Measurements from ENCODE around the gene AOPEP.

Gene AOPEP

DNA sequence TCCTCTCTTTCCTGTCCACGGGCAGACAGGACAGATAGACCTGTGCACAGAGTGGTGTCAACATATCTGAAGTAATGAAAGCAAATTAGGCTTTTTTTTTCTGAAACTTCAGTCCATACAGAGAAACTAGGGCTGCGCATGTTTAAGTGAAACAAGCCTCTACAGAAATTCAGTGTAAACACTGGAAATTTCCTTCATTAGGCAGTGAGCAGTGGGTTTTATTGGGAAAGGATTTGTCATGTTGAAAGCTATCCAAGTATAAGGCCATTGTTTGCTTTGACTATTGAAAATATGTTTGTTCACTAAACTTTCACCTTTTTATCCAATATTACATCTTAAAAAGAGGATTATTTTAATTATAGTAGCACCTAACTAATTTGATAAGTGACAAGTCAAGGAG is 161.2 kb downstream of the AOPEP start:
- in situ Hi-C loops (cut with MboI; ENCODE audit: low sequenced_read_pairs): no loop called here

- in situ Hi-C loops (cut with MboI; ENCODE audit: low sequenced_read_pairs): no loop called here
Observed at GRCh38 chr9:94888775-94889174, 162.3 kb downstream of the AOPEP start.

GRCh38 chr9:94889628-94890027 is 163.1 kb downstream of the AOPEP start:
- in situ Hi-C loops (cut with MboI; ENCODE audit: low sequenced_read_pairs): no loop called here

DNA sequence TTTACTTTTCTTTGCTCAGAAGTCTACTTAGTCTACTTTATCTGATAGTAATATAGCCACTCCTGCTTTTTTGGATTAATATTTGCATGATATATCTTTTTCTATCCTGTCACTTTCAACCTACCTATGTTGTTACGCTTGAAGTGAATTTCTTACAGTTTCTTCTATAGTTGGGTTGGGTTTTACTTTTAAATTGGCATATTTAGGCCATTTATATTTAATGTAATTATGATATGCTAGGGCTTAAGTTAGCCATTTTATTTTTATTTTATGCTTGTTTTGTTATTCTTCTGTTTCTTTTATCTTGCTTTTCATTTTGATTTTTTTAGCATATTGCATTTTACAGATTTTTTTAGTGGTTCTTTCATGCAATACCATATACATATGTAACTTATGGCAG is 164.7 kb downstream of the AOPEP start:
- in situ Hi-C loops (cut with MboI; ENCODE audit: low sequenced_read_pairs): no loop called here

DNA sequence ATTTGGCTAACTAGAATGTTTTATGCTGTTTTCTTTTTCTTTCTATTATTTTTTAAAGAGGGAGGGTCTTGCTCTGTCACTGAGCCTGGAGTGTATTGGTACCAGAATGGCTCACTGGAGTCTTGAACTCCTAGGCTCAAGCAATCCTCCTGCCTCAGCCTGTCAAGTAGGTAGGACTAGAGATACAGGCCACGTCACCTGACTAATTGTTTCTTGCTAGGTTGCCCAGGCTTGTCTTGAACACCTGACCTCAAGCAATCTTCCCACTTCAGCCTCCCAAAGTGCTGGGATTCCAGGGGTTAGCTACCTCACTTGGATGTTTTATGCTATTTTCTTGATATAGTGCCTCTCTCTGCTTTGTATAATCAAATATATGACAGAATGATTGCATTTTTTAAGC is 166.2 kb downstream of the AOPEP start:
- in situ Hi-C loops (cut with MboI; ENCODE audit: low sequenced_read_pairs): no loop called here

DNA sequence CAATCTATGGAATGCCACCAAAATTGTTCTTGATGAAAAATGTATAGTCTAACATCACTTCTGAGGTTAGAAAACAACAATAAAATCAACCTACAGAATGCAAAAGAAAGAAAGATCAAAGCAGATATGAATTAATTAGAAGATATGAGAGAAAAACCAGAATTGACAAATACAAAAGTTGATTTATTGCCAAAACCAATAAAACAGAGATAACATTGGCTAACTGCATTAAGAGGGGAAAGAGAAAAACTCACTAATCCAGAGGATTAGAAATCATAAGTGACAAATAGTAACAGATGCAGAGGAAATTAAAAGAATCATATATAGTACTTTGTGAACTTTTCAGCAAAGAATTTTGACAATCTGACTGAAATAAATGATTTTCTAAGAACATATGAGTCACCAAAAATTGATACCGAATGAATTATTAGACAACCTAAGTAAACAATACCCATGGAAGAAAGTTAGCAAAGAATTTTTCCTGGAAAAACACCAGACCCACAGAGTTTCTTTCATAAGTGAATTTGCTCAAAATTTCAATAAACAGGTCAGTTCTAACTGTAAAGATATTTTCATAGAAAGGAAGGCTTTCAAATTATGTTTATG is 167.7 kb downstream of the AOPEP start:
- in situ Hi-C loops (cut with MboI; ENCODE audit: low sequenced_read_pairs): no loop called here

- in situ Hi-C loops (cut with MboI; ENCODE audit: low sequenced_read_pairs): no loop called here
Observed at GRCh38 chr9:94895668-94896067, 169.2 kb downstream of the AOPEP start.

DNA sequence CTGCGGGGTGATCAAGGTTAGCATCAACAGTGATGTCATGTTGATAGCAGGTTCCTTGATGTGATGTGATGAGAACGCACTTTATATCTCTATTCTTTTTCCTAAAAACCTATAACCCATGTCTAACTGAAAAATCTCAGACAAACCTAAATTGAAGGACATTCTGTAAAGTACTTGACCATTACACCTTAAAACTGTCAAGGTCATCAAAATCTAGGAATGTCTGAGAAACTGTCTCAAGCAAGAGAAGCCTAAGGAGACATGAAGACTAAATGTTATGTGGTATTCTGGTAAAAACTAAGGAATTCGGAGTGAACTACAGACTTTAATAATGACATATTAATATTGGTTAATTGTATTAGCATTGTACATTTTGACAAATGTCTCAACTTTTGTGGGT is 170.0 kb downstream of the AOPEP start:
- in situ Hi-C loops (cut with MboI; ENCODE audit: low sequenced_read_pairs): no loop called here

GRCh38 chr9:94899464-94900221 is 173.1 kb downstream of the AOPEP start:
- in situ Hi-C loops (cut with MboI; ENCODE audit: low sequenced_read_pairs): no loop called here

- in situ Hi-C loops (cut with MboI; ENCODE audit: low sequenced_read_pairs): no loop called here
Observed at GRCh38 chr9:94900222-94901018, 173.9 kb downstream of the AOPEP start.

- in situ Hi-C loops (cut with MboI; ENCODE audit: low sequenced_read_pairs): no loop called here
Observed at GRCh38 chr9:94901019-94901363, 174.5 kb downstream of the AOPEP start.

GRCh38 chr9:94903961-94904421 is 177.5 kb downstream of the AOPEP start:
- in situ Hi-C loops (cut with MboI; ENCODE audit: low sequenced_read_pairs): no loop called here

- in situ Hi-C loops (cut with MboI; ENCODE audit: low sequenced_read_pairs): no loop called here
Observed at GRCh38 chr9:94904806-94905205, 178.3 kb downstream of the AOPEP start.

GRCh38 chr9:94905606-94906005 is 179.1 kb downstream of the AOPEP start:
- in situ Hi-C loops (cut with MboI; ENCODE audit: low sequenced_read_pairs): no loop called here

DNA sequence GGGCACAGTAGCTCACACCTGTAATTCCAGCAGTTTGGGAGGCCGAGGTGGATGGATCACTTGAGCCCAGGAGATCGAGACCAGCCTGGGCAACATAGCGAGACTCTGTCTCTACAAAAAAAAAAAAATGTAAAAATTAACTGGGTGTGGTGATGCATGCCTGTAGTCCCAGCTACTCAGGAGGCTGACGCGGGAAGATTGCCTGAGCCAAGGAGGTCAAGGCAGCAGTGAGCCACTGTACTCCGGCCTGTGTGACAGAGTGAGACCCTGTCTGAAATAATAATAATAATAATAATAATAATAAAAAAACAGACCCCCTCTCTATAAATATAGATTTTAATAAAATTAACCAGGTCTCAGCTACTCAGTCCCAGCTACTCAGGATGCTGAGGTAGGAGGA is 179.7 kb downstream of the AOPEP start:
- in situ Hi-C loops (cut with MboI; ENCODE audit: low sequenced_read_pairs): no loop called here

DNA sequence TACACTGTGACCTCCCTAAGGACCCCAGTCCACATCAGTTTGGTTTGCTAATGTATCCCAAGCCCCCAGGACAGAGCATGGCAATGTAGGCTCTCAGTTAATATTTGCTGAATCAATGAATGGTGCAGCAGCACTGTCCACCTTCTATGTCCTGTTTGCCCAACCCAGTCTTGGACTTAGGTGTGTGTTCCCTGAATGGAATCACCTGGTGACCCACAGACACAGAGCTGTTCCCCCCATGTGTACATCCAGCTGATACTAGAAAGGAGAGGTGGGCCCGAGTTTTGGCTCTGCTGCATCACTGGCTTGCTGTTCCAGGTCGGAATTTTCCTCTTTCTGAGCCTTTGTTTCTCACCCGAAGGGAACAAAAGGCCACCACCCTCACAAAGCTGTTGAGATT is 180.2 kb downstream of the AOPEP start:
- in situ Hi-C loops (cut with MboI; ENCODE audit: low sequenced_read_pairs): no loop called here

- in situ Hi-C loops (cut with MboI; ENCODE audit: low sequenced_read_pairs): no loop called here
Observed at GRCh38 chr9:94907264-94907936, 180.9 kb downstream of the AOPEP start.

GRCh38 chr9:94908011-94908563 is 181.6 kb downstream of the AOPEP start:
- in situ Hi-C loops (cut with MboI; ENCODE audit: low sequenced_read_pairs): no loop called here

GRCh38 chr9:94908583-94909249 is 182.2 kb downstream of the AOPEP start:
- in situ Hi-C loops (cut with MboI; ENCODE audit: low sequenced_read_pairs): no loop called here

DNA sequence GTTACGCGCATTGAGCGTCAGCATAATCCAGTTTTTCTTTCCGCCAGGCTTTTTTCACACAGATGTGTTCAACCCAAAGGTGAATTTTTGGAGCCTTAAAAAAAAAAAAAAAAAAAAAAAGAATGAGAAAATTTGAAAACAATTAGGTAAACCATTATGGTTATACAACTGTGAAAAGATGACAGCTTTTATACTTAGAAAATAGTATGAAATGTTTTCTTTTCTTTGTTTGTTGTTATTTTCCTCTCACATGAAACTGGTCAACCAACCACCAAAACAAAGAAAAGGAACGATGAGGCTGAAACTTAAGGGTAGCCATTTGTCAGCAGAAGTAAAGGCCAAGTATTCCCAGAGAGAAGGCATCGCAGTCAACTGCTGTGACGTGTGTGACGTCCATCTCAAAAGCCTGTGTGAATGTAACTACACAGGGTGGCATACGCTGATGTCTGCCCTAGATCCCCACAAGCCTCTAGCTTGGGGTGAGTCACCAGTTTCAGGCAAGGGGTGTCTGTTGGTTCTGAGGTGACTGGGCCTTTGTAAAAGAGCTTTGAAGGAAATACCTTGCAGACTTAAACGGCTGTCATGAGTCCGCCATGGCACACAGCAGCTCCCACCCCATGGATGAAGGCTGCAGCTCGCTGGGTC is 182.9 kb downstream of the AOPEP start:
- in situ Hi-C loops (cut with MboI; ENCODE audit: low sequenced_read_pairs): no loop called here

Measured in HL-60/S4 treated with phorbol 12-myristate 13-acetate at 8.2 ng/mL for 4 days and 3 days (cell line).